Measurements from ENCODE around the gene PICK1.

The PICK1 gene

GRCh38 chr22:38056969-38057891 is at the start of gene PICK1:
Gene PICK1, plus strand, starts transcription at chr22:38057404. Its CDS starts 406 bp downstream, at chr22:38057810.
- DNase-seq = peak; percentile 82

DNA sequence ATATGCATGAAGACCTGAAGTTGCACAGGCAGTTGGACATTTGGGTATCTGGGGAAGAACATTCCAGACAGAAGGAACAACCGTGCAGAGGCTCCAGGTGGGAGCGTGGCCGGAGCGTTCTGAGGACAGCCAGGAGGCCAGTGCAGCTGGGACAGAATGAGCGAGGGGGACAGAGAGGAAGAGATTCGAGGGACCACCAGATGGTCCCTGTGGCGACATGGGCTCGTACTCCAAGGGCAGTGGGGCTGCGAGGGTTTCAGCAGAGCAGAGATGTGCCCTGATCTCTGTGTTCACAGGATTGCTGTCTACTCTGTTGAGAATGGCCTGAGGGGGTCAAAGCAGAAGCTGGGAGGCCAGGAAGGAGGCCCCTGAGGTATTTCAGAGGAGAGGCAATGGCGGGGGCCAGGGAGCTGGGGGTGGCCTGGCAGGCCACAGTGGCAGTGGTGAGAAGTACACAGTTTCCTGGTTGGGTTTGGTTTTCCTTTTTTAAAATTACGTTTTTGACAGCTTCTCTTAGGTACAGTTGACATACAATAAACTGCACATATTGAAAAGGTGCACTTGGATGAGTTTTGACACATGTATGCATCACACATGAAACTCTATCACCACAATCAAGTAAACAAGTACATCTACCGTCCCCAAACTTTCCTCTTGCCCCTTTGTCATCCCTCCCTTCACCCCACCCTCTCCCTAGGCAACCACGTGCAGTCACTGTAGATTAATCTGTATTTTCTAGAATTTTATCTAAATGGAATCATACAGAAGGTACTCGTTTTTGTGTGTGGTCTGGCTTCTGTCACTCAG is 48.0 kb upstream of the PICK1 start:
- no peak for DNase-seq

GRCh38 chr22:38012604-38013072 is 44.6 kb upstream of the PICK1 start:
- no peak for DNase-seq

- no peak for DNase-seq
Measured at GRCh38 chr22:38014083-38014482, 43.1 kb upstream of the PICK1 start.

GRCh38 chr22:38016182-38017151 is 40.7 kb upstream of the PICK1 start:
- no peak for DNase-seq

DNA sequence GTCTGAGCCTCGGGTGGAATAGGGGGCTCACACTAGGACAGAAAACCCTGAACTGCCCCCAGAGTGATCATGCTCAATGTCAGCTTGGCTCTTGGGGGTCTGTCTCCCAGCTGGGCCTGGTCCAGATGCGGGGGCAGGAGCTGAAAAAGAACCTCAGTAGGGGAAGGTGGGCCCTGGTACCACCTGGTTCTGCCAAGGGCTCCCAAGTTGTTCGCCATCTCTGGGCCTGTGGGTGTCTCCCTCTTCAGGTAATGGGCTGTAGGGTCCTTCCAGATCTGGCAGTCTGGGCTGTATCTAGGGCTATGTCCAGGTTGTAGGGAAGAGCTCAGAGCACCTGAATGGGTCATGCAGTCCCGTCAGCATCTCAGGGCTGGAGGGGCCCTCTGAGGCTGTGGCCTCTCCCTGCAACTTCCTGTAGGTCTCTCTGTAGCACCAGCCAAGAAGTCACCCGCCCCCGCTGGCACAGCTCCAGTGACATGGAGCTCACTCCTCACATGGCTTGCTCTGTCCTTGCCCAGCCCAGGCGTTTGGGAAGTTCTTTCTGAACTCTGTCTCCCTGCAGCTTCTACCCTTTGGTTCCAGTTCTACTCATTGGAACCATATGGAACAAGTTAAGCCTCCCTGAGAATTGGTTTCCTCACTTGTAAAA is 39.8 kb upstream of the PICK1 start:
- no peak for DNase-seq

- no peak for DNase-seq
Measured at GRCh38 chr22:38017939-38018885, 39.0 kb upstream of the PICK1 start.

DNA sequence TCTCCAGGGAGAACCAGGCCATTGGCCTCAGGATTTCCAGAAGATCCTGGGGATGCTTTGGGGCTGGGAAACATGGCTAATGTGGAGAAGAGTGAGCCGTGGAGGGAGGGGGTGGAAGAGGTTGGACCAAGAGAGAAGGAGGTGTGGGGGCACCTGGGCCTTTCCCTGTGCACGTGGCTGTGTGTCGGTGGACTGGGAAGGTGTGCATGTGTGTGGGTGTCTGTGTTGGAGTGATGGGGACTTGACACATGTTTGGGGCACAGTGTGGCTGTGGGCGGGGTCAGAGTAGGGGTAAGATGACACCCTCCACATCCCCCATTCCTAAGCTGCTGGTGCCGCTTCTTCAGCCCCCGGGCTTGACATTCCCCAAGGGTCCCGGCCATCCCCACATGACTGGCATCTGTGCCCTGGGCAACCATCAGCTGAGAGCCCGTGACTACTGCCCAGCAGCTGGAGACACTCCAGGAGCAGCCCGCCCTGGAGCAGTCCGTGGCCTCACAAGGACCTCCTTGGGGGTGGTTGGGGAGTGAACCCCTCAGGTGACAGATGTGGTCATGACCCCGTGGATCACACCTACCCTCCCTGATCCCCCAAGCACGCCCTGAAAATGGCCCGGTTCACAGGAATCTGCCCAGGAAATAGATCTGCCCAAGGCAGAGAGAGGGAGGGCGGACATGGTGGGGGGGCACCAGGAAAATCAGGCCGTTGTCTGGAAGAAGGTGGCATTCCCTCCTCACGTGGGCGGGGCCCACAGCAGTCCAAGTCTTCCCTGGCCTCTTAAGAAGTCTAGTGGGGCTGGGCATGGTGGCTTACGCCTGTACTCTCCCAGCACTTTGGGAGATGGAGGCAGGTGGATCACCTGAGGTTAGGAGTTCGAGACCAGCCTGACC is 38.0 kb upstream of the PICK1 start:
- no peak for DNase-seq

DNA sequence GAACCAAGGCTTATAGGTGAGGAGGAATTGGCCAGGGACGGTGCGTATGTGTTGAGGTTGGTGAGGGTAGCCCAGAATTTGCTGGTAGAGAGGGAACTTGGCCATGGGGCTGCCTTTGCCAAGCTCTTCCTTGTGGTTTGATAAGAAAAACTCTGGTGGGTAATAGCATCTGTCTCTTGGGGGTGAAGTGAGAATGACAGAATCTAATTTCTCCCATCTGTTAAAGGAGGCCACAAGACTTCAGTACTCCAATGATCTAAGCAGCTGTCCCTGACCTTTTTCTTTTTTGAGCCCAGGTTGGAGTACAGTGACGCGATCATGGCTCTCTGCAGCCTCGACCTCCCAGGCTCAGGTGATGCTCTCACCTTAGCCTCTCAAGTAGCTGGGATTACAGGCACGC is 36.0 kb upstream of the PICK1 start:
- no peak for DNase-seq

DNA sequence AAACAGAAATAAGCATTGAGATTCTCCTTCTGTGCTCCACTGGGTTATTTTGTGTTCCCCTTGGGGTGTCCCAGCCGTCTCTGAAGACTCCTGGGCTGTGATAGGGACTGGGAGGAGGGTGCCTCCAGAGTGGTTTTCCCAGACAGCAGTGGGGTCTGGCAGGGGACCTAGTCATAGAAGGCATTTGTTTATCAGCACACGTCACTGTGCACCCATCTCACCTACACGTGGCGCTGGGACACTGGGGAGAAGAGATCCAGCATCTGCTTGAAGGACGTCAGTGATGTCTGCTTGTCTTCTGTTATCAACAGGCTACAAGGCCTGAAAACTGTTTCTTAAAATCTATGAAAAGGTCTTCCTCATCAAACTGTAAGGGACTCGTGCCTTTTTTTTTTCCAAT is 34.2 kb upstream of the PICK1 start:
- no peak for DNase-seq

DNA sequence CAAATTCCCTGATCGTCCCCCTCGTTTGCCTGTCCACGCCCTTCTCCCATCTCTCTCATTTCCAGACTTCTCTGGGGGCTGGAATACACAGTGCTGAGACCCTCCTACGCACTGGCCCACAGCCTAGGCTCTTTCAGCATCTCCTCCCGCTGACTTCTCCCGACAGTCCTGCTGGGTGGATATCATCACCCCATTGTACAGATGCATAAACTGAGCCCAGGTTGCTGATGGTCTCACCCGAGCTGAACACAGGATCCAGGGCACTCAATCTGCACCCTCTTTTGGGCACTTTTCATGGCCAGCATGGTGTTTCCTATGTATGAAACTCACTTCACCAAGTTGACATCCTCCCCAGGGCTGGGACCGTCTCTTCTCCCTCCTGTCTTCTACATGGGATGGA is 31.7 kb upstream of the PICK1 start:
- no peak for DNase-seq

GRCh38 chr22:38026130-38027111 is 30.8 kb upstream of the PICK1 start:
- no peak for DNase-seq

GRCh38 chr22:38027487-38027886 is 29.7 kb upstream of the PICK1 start:
- no peak for DNase-seq

- no peak for DNase-seq
Measured at GRCh38 chr22:38028344-38029130, 28.7 kb upstream of the PICK1 start.

GRCh38 chr22:38029370-38029769 is 27.8 kb upstream of the PICK1 start:
- no peak for DNase-seq

- no peak for DNase-seq
Measured at GRCh38 chr22:38029901-38030300, 27.3 kb upstream of the PICK1 start.

- DNase-seq = no peak
Measured at GRCh38 chr22:38030311-38031133, 26.7 kb upstream of the PICK1 start.

Measured in activated naive CD4-positive, alpha-beta T cell treated with anti-CD3 and anti-CD28 coated beads, Interleukin-2, amount 50 U/mL, for 16 hours (primary cell).